Kidney (tissue), 14 donors: ENCODE data around the gene PAEP. TPM values are rescaled to one million over a fixed set of nuclear protein-coding genes. Genes with fewer than 3 reads are reported as not detected.

Source experiments
- DNase-seq, 5 donors: peaks; one replicate each; pipeline ENCODE4 v3.0.0-alpha.2; 2013 to 2020
- FAIRE-seq: peaks from 2 replicates; lab custom pipeline; 2012; peaks lifted over from hg19 to GRCh38; lab: Jason Lieb, UNC
- H3K27ac ChIP-seq, 2 donors: one replicate each; pipeline ENCODE4 v1.7.0; 2013; ENCODE audit warnings: low read depth in 2 of 2, low read length in 2 of 2, inconsistent platforms in 1 of 2
- H3K27me3 ChIP-seq: one replicate; pipeline ENCODE4 v1.7.1; 2013; ENCODE audit warnings: low read length, inconsistent platforms; ENCODE audit not compliant: control insufficient read depth, insufficient read depth
- H3K36me3 ChIP-seq, 3 donors: one replicate each; pipeline versions ENCODE4 v1.7.0 to v1.7.1; 2013; ENCODE audit warnings: low read length in 3 of 3, control low read depth in 1 of 3, inconsistent platforms in 1 of 3; ENCODE audit not compliant: insufficient read depth in 3 of 3, control insufficient read depth in 2 of 3
- H3K4me1 ChIP-seq, 3 donors: one replicate each; pipeline versions ENCODE4 v1.7.0 to v1.7.1; 2013; ENCODE audit warnings: low read length in 3 of 3, inconsistent platforms in 1 of 3, low read depth in 1 of 3; ENCODE audit not compliant: control insufficient read depth in 2 of 3, insufficient read depth in 2 of 3
- H3K4me3 ChIP-seq, 3 donors: one replicate each; pipeline versions ENCODE4 v1.7.0 to v1.8.1; 2013; ENCODE audit warnings: low read length in 3 of 3, control low read depth in 1 of 3, inconsistent platforms in 1 of 3
- H3K9ac ChIP-seq, 3 donors: one replicate each; pipeline versions ENCODE4 v1.7.0 to v1.7.1; 2013; ENCODE audit warnings: low read length in 3 of 3, control low read depth in 1 of 3, inconsistent platforms in 1 of 3
- H3K9me3 ChIP-seq, 3 donors: one replicate each; pipeline versions ENCODE4 v1.7.0 to v1.7.1; 2013; ENCODE audit warnings: low read length in 3 of 3, control low read depth in 1 of 3, inconsistent platforms in 1 of 3; ENCODE audit not compliant: control insufficient read depth in 2 of 3, insufficient read depth in 1 of 3
- CTCF ChIP-seq: IDR thresholded peaks from 3 replicates; pipeline ENCODE4 v1.5.1; 2012; ENCODE audit warnings: mild to moderate bottlenecking, moderate library complexity, borderline replicate concordance; ENCODE audit not compliant: insufficient read depth; ENCODE audit errors: extremely low read depth
- intact Hi-C: fragments of 100-400 bp; cut with DNase I; formaldehyde crosslinking; loops from one replicate; pipeline ENCODE4 v1.11.1; 2022
- polyA plus RNA-seq: library from polyadenylated mRNA; stranded (reverse); fragments of 350-450 nt; fragmentation: Illumina TruSeq; extraction: RNeasy Lipid Tissue Mini Kit (QIAGEN cat#74804); gene quantifications from one replicate; pipeline ENCODE4 v1.2.3, GENCODE V29; 2014; ENCODE audit warnings: low read depth, low replicate concordance; ENCODE audit not compliant: insufficient read depth
- total RNA-seq: library from RNA; stranded (reverse); fragmentation: NEBNext Ultra II Directional; extraction: Animal tissue kit (Norgen Biotek cat#: 25700); gene quantifications from one replicate; pipeline ENCODE4 v1.2.1, GENCODE V29; 2021
- donor health status: control.
- donor health status: control.
- donor health status: control.
- donor health status: control.
- donor health status: control.
- donor health status: DM: yes; HTN: yes; CAD: no.
- donor health status: Normal renal cell carcinoma (clear cell type).

The PAEP gene
- total and polyA plus RNA-seq, 2 donors from 2014 or later = not detected

DNA sequence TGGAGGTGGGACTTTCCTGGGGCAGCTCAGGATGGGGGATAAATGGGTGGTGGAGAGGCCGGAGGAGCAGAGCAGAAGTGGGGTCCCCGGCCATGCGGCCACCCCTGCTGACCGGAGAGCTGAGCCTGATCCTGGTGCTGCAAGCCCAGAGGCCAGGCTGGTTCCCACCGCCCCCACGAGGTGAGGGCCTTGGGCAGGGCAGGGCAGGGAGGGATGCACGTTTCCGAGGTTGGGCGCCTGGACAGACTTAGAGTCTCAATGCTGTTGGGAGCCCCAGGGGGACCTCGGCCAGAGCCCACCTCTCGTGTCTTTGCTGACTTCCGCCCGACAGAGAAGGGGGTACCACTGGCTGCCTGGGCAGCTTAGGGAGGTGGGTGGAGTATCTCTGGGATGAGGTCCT, 10.1 kb upstream of the PAEP start:
- no peaks in the 10 kb centered on the region for H3K27me3 ChIP-seq
- DNase-seq (no peak), FAIRE-seq (no peak)
- intact Hi-C loops = no loop called here
- no peak overlapping the region for H3K27ac ChIP-seq
- no peaks in the 10 kb centered on the region for H3K36me3 ChIP-seq
- no peaks in the 10 kb centered on the region for H3K4me1 ChIP-seq
- no peaks in the 10 kb centered on the region for H3K9me3 ChIP-seq
- TF ChIP-seq CTCF = no peak
- no peak overlapping the region for H3K9ac ChIP-seq
- H3K4me3 ChIP-seq = no peak overlapping the region

DNA sequence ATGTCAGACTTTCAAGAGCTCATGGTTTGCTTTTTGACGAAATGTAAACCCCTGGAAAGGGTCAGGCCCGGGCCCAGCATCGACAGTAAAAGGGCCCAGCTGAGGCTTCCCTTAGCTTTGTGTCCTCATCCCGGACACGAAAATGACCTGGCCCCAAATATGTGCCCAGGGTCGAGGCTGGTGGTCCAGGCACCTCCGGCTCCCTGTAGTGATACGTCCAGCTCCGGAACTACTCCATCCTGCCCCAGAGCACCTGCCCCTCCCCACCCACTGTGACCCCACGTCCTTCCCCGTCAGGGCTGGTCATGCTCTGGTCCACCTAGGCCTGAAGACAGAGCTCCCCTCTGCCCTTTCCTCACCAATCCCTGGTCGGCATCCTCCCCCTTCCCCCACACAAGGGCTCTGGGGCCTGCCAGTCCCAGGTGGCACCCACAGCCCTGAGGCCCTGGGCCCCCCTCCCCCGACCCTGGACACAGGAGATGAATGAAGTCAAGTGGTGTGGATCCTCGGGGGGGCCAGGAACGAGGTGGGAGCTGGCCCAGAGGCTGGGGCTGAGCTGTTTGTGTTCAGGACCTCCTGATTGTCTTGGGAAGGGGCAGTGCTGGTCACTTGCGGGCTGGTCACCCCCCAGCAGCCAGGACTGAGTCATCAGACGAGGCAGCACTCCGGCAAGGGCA, 9.4 kb upstream of the PAEP start:
- FAIRE-seq = no peak
- Histone ChIP-seq H3K4me3 (no peak overlapping the region), H3K36me3 (no peaks in the 10 kb centered on the region), H3K27me3 (no peaks in the 10 kb centered on the region), H3K9ac (no peak overlapping the region), H3K4me1 (no peaks in the 10 kb centered on the region), H3K9me3 (no peaks in the 10 kb centered on the region), H3K27ac (no peak overlapping the region)
- intact Hi-C loops = no loop called here
- TF ChIP-seq CTCF = no peak
- DNase-seq = no peak

GRCh38 chr9:135552698-135553171, 8.8 kb upstream of the PAEP start:
- FAIRE-seq = no peak
- no peaks in the 10 kb centered on the region for H3K9me3 ChIP-seq
- no peak overlapping the region for H3K9ac ChIP-seq
- no peaks in the 10 kb centered on the region for H3K4me1 ChIP-seq
- intact Hi-C loops = no loop called here
- no peak overlapping the region for H3K27ac ChIP-seq
- no peaks in the 10 kb centered on the region for H3K36me3 ChIP-seq
- H3K4me3 ChIP-seq = no peak overlapping the region
- no peaks in the 10 kb centered on the region for H3K27me3 ChIP-seq
- no peak for TF ChIP-seq CTCF
- DNase-seq = no peak

DNA sequence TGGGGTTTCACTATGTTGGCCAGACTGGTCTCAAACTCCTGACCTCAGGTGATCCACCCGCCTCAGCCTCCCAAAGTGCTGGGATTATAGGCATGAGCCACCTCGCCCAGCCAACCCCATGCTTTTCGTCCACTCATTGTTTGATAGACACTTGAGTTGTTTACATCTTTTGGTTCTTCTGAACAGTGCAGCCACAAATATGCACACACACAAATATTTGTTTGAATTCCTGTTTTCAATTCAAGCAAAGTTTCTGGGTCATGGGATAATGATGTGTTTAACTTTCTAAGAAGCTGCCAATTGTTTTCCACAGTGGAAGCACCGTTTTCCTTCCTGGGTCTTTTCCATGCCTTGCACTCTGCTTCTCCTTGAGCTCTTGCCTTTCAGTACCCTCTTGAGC, 6.8 kb upstream of the PAEP start:
- intact Hi-C loops = no loop called here
- Histone ChIP-seq H3K36me3 (no peaks in the 10 kb centered on the region), H3K9ac (no peak overlapping the region), H3K27ac (no peak overlapping the region), H3K4me3 (no peak overlapping the region), H3K4me1 (no peaks in the 10 kb centered on the region), H3K27me3 (no peaks in the 10 kb centered on the region), H3K9me3 (no peaks in the 10 kb centered on the region)
- FAIRE-seq (no peak), DNase-seq (no peak)
- TF ChIP-seq CTCF = no peak
